ENCODE measurements around the gene SHISAL1.

The SHISAL1 gene

DNA sequence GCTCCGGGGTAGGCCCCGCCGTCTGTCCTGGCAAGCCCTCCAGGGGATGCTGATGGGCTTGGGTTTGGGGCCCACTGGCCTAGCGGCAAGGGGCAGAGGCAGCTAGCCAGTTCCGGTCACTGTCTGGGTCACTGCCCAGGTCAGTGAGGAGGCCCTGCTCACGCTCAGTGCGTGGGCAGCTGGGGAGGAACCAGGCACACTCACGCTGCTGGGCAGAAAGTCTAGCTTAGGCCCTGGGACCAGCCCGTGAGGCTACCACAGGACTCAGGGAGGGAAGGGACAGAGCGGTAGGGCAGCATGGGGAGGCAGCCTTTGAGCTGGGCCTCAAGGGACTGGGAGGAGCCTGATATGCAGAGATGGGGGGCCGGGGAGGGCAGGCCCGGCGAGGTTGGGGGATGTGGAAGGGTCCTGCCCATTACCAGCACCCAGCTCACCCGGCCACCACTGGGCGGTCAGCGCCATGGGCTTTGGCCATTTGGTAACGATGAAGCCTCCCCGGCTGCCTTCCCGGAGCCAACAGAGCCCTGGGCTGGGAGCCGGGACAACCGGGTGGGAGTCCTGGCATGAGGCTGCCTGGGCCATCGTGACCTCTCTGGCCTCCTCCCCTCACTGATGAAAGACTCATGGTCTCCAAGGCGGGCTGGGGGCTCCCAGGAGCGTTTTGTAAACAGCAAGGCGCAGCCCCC lies 14.2 kb downstream of the SHISAL1 start:
- DNase-seq = no peak

DNA sequence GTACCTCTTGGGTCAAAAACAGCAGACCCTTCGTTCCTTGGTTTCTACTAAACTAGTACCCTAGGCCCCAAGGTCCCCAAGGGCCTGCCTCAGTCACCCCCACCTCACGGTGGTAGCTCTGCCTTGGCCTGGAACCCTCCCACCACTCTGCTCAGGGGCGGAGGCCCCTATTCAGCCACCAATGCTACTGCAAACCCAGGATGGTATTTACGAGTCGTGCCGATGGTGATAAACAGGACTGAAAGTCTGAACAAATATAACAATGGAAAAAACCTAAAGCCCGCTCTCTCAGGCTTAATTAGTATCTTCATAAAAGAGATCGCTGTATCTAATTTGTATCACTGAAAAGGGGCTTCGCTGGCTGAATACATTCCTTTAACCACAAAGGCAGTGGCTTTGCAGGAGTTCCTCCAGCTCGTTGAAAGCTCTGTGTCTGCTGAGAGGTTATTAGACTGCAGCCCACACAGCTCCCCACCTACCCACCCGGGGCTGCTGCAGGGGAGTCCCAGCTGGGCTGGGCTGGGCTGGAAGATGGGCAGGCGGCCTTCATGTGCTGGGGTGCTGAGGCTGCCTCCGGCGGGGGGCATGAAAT lies 15.2 kb downstream of the SHISAL1 start:
- no peak for DNase-seq

DNA sequence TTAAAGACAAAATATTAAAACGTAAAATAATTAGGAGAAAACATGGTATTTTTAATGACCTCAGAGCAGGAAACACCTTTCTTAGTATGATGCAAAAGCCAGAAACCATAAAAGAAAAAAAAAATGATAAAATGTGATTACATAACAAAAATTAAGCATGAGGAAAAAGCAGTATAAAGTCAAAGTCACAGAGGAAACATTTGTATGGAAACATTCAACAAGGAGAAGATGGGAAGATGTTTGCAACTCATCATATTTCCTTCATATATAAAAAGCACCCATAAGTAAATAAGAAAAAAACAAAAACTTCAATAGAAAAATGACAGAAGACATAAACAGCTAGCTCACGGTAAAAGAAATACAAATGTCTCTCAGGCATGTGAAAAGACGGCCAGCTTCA lies 17.3 kb downstream of the SHISAL1 start:
- no peak for DNase-seq

DNA sequence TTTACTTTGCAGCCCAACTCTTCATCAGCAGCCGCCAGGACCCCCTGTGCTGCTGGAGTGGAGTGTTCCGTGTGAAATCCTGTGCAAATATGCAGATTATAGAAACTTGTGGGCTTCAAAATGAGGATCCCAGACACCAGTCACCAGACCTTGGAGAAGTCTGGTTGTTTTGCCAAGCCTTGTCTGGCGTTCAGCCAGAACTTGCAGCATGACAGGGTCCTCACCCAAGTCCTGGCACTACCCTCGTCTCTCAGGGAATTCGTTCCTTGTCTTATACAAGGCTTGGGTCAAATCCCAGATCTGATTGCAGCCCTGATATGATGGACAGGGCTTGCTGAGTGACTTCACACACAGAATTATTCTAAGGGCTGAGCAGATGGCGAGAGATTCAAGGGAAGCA lies 18.9 kb downstream of the SHISAL1 start:
- DNase-seq = no peak

DNA sequence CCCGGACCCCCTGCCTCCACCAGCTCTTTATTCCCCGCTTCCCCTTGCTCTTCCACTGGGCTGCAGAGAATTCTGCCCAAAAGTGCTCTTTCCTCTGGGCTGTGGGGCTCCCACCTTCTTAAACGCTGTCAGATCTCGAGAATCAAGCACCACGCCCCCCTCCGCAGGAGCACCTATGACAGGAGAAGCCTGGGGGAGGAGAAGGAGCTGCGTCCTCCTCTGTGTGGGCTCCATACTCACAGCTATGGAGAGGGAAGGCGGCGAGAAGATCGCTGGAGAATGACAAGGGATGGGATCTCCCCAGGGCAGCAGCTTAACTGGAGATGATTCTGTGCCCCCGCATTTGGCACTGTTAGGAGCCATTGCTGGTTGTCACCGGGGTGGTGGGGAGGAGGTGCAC lies 19.7 kb downstream of the SHISAL1 start:
- no peak for DNase-seq

DNA sequence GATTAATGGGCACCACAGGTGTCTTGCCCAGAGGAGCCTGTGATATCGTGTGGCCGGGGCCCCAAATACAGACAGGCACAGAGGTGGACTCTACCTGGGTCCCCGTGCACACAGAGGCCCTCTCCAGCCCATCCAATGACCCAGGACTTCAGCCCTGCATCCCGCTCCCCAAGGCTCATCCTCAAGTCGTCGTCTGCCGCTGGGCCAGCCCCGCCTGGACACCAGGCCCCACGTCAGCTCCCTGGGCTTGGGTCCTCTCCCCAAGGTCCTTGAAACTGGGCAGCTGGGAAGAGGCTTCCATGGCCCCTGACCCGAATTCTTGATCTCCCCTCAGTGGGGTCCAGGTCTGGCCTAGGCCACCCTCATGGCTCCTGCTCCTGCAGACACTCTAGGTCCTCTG lies 20.2 kb downstream of the SHISAL1 start:
- no peak for DNase-seq

DNA sequence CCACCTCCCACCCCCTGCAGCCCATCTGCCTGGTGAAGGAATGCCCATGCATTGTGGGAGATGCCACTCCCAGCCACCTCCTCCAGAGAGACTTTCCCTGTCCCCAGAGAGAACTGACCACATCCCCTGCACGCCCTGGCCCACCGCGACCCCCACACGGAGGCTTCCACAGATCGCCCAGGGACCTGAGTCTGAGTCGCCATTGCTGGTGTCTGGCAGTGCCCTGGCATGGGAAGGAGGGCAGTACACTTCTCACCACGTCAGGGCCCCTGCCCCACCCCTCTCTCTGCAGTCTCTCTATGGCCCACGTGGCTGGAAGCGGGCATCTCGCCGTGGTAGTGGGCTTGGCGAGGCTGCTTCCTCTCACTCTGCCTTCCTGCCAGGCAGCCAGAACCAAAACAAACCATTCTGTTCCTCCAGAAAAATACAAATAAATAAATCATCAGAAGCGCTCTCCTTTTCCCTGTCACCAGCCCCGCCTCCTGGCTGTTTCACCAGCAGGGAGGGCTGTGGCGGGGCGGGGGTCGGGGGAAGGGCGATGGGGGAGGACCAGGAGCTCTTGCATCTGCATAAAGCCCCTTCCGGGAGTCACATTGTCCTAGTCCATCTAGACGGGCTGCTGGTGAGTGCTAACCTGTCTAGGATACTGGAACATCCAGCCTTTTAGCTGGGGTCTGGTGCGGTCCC lies 20.9 kb downstream of the SHISAL1 start:
- DNase-seq = no peak

DNA sequence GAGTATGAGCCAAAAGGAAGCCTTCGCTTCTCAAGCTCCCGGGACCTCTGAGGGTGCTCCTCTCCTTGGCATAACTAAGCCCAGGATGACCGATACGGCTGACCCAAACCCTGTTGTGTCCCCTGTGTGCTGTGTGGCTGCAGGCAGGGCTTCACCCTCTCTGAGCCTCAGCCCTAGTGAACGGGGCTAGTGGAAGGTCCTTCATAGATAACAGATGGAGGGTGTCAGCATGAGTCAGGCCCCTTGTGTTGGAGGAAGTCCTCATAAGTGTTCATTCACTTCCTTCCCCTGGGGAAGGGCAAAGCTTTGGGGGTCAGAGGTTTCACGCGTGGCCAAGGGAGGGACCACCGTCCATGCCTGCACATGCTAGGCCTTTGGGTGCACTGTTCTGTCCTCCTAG lies 21.5 kb downstream of the SHISAL1 start:
- no peak for DNase-seq

DNA sequence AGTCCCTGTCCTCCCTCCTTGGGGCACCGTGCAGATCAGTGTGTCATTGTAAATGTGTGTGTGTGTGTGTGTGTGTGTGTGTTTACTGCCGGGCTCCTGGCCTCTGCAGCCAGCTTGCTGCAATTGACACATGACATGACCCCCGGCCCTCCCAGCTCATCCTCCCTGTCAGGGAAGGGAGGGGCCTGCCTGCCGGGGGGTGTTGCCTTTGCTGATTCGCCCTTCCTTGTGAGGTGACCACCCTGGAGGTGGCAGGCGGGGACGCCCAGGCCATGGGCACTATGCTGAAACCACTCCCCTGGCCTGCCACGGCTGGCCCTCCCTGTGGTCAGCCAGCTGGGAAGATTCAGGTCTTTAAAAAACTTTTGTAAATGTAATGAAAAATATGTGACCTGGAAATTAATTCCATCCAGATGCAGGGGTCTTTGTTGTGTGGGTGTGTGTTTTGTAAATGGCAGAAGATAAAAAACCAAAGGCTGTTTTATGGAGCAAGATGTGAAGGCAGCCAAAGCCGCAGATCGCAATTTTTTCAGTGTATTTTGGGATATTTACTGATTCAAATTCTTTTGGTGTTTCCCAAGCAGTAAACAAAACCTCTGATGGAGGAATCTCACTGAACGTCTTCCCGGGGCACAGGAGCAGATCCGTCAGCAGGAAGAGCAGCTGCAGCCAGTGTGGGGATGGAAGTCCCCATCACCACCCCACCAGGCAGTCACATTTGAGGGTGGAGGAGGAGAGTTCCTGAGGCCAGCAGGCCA lies 23.2 kb downstream of the SHISAL1 start:
- no peak for DNase-seq

DNA sequence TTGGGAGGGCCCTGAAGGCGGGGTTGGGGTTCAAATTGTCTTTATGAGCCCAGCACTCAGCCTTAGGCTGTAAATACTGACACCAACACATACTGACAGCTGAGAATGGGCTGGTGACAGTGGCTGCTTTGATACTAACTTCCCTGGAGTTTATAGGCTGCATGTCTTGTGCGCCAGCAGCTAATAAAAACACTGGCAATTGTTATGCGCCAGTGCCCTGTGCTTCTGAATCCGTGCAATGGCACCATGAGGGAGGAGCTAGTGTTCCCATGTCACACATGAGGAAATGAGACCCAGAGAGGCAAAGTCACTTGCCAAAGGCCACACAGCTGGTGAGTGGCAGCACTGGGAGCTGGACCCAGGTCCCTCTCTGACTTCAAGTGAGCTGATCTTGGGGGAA lies 23.8 kb downstream of the SHISAL1 start:
- DNase-seq = no peak

DNA sequence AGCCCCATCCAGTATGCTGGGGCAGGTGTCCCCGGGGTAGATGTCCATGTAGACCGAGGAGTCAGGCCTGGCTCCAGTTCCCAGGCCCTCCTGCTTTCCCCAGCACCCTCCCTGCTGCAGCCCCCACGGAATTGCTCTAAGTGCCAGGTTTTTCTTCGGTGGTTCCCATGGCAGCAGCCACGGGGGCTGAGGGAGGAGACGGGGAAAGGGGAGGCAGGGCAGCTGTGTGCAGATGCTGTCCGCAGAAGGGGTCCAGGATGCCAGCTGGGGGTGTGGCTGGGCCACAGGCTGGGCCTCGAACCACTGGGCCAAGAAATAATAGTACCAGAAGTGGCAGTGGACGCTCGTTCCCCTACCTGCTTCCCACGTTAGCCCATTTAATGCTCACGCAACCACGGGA lies 25.0 kb downstream of the SHISAL1 start:
- DNase-seq = no peak

DNA sequence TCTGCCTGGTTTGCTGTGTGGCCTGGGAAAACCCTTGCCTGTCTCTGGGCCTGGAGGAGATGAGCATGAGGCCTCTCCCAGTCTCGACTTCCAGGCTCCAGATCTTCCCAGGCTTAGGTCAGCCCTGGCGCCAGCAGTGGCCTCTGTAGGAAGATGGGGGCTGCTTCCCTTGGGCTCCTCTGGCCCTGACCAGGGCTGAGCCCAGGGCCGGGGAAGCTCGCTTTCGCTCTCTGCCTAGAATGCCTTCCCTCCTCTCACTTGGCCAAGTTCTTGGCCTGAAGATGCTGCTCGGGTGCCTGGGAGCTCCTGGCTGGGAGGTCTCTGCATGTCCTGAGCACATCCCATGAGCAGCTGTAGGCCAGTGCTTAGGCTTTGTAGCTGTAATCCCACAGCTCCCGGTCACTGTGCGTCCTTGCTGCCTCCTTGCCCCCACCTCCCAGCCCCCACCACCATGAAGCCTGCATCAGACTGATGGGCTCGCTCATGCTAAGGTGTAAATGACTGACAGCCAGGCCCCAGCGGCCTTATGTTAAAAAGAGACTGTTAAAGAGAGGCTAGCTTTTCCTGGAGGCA lies 25.5 kb downstream of the SHISAL1 start:
- DNase-seq = no peak

DNA sequence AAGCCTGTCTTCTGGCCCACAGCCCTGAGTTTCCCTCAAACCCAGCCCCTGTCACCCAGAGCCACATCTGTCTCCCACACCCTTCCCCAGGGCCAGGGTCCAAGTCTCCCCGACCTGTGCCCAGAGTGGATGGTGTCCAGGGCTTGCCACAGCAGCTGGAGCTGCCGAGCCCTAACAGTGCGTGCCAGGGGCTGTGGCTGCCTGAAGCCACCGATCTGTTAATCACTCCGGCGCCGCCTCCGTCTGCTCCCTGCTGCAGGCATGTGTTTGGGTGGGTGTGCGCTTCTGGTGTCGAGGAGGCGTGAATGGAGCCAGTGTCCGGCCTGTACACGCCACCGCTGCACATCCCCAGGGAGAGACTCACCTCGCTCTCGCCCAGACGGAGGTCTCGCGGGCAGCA lies 26.1 kb downstream of the SHISAL1 start:
- DNase-seq = no peak

DNA sequence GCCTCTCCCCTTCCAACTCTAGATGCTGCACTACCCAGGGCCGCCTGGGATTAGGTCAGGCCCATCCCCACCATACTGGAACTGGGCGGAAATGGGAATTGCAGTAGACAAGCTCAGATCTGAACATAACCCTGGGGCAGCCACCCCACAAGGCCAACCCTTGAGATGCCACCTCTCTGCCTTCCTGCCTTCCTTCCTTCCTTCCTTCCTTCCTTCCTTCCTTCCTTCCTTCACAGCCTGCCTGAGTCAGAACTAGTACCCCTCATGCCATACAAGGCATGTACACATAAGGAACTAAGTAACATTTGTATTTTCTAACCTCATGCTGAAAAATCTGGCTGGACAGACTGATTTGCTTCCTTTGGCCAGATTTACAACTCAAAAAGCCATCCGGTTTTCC lies 28.0 kb downstream of the SHISAL1 start:
- DNase-seq = no peak

DNA sequence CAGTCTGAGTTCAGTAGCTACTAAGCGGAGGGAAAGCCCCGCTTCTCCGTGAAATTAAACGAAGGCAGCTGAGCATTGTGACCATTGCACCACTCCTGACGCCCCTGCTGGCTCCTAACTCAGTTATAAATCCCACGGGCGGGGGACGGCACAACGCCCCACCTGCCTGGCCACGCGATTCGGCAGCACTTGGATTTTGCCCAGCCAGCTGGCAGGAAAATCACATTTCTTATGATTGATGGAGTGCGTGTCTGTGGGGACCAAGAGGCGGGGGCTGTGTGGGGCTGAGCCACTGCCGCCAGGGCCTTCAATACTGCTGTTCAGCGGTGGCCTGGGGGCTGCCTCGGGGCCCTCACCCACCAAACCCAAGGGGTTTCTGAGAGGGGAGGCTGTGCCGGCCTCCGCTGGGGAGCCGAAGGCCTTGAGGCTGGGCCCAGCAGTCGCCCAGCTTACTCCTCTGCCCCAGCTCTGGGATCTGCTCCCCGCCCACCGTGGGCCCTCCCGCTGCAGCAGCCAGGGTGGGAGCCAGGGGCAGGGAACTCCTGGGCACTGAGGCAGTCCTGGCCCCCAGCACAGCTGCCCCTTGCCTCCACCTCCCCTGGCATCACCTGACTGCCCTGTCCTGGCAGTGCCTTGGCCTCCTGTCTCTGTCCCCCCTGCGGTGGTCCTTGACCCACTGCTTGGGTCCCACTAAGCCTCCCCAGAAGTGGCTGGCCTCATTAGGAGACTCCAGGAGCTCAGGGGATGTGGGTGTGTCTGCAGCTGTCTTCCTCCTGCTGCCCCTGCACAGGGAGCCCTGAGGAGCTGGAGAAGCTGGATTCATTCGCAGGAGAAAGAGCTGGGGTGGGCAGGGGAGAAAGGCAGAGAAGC lies 30.7 kb downstream of the SHISAL1 start:
- no peak for DNase-seq

DNA sequence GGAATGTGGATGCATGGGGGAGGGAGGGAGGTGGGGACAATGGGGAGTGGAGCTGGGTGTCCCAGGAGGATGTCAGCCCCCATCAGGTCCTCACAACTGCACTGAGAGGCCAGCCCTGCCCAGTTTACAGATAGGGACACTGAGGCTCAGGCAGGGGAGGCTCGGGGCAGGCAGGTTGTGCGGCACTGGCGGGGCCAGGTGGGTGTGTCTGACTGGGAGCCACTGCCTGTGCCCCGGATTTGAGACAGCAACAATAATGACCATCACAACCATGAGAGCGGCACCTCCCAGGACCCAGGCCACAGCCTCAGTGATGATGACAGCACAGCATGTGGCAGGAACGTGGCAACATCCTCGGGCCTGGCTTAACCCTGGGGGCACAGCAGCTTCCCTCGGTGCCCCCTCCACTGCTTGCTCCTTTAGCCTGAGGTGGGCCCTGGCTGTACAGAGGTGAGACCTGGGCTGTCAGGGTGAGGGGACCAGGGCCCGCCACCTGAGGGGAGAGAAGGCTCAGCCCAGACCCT lies 32.0 kb downstream of the SHISAL1 start:
- no peak for DNase-seq

DNA sequence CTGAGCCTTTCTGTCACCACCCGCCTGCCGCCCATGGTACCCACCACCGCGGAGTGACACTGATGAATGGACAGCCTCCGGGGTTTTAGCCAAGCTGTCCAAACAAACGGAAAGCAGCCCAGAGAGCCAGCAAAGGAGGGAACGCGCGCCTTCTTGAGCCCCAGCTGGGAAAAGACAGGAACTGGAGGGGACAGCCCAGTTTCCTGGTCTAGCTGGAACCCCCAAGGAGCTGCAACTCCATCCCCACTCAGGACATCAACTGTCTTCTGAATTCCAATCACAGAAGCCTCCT lies 33.7 kb downstream of the SHISAL1 start:
- no peak for DNase-seq

DNA sequence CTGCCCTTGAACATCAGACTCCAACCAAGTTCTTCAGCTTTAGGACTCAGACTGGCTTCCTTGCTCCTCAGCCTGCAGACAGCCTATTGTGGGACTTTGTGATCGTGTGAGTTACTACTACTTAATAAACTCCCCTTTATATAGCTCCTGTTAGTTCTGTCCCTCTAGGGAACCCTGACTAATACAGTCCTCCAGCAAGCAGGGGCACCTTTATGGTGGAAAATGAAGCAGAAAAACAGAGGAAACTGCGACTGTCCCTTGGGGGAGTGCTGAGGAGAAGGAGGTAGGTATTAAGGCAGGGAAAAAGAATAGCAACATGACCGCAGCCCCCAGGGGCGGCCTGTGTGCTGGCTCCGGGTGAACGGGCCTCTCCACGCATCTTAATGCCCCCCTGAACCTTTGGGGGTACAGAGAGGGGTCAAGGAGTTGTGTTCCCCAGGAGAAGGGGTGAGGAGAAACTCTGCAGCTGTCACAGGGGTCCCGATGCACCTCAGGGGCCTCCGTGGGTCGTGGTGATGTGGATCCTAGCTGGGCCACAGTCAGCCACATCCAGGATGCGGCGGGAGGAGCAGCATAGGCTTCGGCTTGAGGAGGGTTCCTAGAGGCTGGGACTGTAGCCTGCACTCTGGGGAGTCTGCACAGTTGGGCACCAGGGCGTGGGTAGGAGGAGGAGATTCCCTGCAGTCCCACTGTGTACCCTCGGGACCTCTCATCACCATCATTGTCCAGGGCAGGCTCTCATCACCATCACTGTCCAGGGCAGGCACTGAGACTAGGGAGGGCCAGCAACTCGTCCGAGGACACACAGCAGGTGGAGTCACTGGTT lies 34.3 kb downstream of the SHISAL1 start:
- no peak for DNase-seq

DNA sequence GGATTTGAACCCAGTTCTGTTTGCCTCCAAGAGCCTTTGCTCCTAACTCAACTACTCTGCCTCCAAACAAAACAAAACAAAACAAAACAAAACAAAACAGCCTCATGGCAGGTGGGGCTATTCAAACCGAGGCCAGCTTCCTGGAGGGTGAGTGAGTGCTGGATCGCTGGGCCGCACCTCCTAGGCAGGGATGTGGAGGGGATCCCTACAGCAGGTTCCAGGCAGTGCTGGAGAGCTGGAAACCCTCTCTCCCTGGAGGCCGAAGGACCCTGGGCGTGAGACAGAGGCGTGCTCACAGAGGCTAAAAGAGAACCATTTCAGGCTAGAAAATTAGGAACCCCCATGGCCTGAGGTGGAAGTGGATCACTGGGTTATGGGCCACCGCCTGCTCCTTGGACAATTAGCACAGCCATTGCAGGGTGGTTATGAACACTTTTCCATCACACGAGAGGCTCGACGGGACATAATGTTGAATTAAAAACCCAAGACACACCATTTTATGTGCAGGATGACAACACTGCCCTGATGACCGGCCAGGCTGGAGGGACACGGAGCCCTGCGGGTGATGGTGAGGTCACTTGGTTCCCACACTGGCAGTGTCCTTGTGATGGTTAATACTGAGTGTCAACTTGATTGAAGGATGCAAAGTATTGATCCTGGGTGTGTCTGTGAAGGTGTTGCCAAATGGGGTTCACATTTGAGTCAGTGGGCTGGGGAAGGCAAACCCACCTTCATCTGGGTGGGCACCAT lies 35.2 kb downstream of the SHISAL1 start:
- DNase-seq = no peak

DNA sequence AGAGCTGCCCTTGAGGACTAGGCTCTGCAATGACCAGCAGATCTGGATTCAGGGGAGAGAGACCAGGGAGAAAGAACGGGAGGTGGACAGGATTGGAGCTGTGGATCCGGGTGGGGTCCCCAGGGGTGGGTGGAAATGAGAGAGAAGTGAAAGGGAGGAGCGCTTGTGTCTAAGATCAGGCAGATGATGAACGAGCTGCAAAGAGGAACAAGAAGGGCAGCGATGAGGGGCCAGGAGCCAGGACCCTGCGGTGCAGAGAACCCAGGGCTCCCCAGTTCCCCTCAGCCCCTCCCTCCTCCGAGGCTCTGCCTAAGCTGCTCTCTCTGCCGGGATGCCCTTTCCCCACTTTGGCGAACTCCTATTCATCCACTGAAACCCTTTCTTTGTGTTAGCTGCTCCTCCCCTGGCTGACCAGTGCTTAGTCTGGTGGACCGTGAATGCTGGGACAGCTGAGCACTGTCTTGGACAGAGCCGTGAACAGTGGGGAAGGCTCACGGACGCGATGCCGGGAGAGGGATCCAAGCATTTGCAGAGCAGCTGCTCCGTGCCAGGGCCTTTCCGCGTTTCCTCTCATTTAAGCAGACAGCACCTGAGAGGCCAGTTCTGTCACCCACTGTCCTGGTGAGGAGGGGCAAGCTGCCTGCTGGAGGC lies 35.9 kb downstream of the SHISAL1 start:
- no peak for DNase-seq
